GM19099 (cell line): Measurements from ENCODE around the gene ARMC12.

ENCODE experiments used
- POLR2A ChIP-seq: IDR thresholded peaks from 3 replicates; pipeline ENCODE4 v1.6.1; 2011; ENCODE audit warnings: low read depth; ENCODE audit not compliant: insufficient read length; ENCODE audit errors: extremely low read depth

The ARMC12 gene, protein sequence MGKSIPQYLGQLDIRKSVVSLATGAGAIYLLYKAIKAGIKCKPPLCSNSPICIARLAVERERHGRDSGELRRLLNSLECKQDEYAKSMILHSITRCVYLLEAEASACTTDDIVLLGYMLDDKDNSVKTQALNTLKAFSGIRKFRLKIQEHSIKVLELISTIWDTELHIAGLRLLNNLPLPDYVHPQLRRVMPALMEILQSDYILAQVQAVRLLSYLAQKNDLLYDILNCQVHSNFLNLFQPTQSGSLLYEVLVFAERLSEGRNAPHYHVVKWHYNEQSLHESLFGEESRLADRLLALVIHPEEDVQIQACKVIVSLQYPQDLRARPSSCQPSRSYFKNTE

DNA sequence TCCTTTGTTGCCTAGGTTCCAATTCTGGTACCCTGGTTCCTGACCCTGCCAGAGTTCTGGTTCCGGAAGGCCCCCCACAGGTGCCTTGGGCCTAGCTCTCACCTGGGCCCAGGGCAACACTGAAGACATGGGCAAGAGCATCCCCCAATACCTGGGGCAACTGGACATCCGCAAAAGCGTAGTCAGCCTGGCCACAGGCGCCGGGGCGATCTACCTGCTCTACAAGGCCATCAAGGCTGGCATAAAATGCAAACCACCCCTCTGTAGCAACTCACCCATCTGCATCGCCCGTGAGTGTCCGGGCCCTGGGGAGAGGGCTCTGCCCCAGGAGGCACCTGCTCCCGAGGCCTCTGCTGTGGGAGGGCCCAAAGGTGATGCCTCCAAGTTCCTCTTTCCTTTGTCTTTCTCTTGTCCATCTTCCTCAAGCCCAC, at the start of gene ARMC12:
TSS of gene ARMC12 (plus strand) at position 51 of the 431 bp plus-strand sequence. CDS start at position 128, 77 bp downstream.
- no peak for TF ChIP-seq POLR2A

DNA sequence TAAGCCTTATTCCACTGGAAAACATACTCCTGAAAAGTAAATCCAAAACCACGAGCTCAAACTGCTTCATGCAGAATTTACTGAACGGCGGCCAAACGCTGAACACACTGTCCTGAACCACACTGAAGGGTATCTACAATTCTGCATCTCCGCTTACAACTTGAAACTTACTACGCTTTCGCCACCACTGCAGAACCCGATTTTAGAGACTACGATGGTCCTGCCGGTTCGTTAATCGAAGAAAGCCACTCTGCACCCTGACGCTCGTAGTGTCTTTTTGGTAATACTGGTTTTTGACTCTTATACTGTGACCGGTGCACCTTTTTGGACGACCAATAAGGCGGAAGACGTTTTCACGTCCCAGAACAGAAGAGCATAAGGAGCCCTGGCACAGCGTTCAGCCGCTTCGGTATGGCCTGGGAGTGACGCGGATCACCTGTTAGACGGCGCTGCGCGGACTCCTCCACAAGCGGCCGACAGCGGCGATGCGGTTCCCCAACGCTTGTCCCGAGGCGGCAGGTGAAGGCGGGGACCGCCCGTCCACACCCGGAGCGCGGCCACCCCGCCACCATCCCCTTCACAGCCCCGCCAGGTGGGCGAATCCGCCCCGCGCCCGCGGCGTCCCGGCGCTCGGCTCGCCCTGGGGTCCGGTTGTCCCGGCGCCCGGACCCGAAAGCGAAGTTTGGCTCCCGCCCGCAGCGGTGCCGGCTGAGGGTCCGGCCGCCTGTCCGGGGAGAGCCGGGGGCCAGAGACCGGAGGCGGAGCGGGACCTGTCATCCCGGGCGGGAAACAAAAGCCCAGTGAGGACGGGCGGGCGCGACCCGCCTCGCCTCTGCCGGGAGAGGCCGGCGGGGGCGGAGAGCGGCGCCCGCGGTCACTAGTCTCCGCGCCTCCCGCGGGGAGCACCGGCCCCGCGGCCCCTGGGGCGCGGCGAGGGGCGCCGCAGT, 48.9 kb upstream of the ARMC12 start:
- TF ChIP-seq POLR2A, result peak; percentile 24

DNA sequence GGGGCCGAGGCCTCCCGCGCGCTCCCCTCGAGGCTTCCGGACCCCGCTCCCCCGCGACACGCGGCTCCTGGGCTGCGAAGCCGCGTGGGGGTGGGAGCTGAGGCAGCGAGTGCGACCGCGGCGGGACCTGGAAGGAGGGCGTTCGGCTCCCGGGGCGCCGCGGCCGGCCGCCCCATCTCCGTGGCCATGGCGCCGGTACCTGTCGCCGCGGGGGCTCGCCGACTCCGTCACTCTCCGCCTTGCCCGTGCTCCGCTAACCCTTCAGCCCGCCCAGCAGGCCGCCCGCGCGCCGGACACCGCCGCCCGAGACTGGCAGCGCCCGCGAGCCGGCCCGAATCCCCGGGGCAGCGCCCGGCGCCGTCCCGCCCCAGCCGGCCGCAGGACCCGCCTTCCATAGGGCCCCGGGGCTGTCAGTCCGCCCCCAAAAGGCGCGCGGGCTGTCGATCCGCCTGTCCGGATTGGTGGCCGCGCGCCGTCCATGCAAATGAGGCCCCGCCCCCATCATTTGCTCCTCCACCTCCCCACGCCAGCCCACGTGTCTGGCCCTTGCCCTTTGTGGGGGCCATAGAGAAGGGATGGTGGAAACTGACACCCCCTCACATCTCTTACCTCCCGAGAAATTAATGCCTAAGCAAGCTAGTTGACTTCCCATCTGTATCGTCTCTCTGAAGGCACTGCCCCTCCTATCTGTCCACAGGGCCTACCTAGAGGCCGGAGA, 48.1 kb upstream of the ARMC12 start, which contains the start of gene FKBP5:
TSS of gene FKBP5 (minus strand) at position 311 of the 718 bp plus-strand sequence. CDS start 46,091 bp downstream, outside the sequence.
- peak; percentile 90 for TF ChIP-seq POLR2A

DNA sequence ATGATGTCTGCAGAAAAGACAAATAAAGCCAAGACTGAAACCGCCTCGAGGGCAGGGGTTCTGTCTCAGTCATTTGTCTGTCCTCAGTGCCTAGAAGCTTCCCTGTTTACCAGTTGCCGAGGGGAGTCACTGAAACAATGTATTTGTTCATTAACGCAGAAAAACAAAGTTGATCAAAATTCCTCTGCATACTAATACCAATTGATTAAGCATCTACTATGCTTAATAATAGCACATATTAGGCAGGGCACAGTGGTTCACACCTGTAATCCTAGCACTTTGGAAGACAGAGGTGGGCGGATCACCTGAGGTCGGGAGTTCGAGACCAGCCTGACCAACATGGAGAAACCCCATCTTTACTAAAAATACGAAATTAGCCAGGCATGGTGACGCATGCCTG, 46.3 kb upstream of the ARMC12 start:
- no peak for TF ChIP-seq POLR2A

DNA sequence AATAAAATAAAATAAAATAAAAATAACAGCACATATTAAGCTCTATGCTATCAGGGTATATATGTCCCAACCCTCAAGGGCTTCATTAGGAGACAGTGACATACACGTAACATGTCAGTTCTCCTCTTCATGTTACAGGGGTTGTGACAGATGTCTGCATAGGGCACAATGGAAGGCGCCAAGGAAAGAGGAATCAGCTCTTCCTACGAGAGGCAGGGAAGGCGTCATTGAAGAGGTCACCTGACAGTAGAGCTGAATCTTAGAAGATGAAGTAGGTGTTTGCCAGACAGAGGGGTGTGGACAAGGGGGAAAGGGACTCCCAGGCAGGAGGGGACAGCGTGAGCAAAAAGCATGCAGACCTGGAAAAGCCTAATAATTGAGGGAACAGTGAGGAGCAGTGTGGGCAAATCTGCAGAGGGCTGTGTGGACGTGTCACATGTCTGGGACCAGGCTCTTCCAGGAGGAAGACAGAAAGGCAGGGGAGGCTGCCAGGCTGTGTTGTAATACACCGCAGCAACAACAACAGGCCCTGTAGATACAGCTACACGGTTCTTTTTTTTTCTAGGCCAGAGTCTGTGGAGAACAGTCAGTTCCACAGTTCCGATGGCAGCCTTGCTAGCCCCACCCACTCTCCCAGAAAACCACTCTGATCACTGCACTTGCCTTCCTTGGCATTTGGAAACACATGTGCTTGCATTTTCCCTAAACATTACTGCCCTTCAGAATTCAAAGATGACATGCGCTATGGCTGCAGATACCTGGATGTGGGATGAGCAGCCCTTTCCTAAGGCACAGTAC, 45.6 kb upstream of the ARMC12 start:
- TF ChIP-seq POLR2A, result no peak

DNA sequence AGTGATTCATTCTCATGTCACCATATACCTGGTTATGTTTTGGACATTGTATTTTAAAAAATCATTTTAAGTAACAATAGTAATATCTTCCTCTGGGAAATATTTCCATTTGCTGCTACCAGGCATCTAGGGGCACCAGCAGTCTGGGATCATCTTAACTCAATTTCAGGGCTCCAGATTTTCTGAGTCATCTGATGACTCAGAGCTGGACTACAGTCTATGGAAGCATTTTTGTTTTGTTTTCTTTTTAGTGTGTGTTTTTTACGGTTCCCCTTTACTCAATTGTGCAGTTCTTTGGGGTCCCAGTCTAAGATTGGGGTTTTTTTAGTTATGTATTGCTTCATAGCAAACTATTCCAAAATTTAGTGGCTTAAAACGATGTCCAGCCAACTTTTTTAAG, 42.4 kb upstream of the ARMC12 start:
- TF ChIP-seq POLR2A, result no peak

DNA sequence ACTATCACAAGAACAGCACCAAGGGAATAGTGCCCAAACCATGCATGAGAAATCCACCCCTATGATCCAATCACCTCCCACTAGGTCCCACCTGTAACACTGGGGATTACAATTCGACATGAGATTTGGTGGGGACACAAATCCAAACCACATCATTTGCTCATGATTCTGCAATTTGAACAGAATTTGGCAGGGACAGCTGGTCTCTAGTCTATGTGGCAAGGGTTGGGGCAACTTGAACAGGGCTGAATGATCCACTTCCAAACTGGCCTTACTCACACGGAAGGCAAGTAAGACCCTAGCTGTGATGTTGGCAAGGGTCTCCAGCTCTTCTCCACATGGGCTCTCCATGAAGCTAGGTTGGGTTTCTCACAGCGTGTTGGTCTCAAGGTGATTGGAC, 38.0 kb upstream of the ARMC12 start:
- no peak for TF ChIP-seq POLR2A

DNA sequence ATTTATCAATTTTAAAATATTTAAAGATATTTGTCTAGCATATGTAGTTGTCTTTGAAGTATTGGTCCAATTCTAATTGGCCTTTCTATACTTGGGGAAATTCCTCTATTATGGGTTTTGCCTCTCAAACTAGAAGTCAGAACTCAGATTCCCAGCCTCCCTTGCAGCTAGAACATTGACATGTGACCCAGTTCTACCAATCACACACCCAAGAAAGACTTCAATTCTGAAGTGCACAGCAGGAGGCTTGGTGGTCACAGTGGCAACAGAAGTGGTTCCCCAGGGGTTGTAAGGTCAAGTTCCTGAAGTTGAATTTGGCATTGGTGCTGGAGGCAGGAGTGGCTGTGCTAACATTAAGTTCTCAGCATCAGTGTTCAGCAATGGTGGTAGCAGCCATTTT, 33.3 kb upstream of the ARMC12 start:
- TF ChIP-seq POLR2A, result no peak

DNA sequence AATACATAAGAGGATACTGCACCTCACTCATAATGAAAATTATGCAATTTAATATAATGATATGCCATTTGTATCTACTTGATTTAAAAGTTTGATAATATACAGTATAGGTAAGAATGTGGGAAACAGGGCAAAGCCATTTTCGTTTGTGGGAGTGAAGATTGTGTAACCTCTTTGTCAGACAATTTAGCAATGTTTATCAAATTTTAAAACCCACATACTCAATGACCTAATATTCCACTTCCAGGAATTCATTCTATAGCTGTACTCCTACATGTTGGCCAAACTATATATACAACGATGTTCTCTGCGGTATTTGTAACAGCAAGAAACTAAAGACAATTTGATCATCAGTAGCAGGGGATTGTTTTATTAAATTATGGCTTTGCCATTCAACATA, 30.4 kb upstream of the ARMC12 start:
- TF ChIP-seq POLR2A, result no peak

DNA sequence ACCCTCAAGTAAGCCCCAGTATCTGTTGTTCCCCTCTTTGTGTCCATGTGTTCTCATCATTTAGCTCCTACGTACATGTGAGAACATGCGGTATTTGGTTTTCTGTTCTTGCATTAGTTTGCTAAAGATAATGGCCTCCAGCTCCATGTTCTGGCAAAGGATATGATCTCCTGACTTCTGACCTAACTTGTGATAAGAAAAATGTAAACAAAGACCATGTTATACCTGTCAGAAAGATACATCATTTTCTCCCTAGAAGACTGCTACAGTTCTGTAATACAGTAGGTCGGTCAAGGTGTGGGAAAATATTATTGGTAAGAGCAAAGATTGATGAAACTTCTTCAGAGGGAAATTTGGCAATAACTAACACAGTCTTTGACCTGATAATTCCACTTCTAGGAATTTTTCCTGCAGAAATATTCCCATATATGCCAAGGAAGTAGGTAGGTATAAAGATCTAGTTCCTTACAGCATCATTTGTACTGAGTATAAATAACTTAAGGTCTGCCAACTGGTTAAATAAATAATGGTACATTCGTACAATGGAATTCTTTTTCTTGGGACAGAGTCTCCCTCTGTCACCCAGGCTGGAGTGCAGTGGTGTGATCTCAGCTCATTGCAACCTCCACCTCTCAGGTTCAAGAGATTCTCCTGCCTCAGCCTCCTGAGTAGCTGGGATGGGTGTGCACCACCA, 29.0 kb upstream of the ARMC12 start:
- TF ChIP-seq POLR2A, result no peak

DNA sequence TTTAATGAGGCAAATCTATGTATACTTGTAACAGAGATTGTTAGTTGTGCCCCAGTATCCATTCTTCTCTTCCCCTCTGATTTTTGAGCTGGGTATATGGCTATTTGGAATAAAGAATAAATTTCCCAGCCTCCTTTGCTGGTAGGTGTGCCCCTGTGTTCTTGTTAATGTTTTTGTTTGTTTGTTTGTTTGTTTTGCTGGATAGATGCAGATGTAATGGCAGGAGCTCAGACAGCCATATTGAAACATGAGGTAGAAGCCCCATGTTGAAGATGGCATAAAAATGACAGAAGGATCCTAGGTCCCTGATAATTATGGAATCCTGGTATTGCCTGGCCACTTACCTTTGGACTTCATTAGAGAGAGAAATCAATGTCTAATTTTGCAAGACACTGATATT, 28.2 kb upstream of the ARMC12 start:
- TF ChIP-seq POLR2A, result no peak

DNA sequence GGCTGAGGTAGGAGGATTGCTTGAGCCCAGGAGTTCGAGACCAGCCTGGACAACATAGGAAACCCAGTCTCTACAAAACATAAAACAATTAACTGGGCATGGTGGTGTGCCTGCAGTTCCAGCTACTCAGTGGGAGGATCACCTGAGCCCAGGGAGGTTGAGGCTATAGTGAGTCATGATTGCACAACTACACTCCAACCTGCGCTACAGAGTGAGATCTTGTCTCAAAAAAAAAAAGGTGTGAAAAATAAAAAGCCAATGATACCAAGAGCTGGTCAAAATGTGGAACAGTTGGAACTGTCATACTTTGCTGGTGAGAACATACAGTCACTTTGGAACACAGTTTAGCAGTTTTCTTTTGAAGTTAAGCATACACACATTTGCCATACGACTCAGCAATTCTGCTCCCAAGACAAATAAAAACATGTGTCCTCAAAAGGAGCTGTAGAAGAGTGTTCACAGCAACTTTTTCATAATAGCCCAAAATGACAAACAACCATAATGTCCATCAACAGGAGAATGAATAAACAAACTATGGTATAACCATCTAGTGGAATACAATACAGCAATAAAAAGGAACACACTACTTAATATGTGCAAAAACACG, 26.5 kb upstream of the ARMC12 start:
- TF ChIP-seq POLR2A, result no peak

DNA sequence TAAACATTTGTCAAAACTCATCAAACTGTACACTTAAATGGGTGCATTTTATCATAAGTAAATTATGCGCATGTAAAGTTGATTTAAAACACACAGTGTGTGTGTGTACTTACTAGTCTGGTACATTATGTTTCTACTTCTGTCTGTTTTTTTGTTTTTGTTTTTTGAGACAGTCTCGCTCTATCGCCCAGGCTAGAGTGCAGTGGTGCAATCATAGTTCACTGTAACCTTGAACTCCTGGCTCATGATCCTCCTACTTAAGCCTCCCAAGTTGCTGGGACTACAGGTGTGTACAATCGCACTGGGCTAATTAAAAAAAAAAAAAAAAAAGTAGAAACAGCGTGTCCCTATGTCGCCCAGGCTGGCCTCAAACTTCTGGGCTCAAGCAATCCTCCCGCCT, 25.1 kb upstream of the ARMC12 start:
- TF ChIP-seq POLR2A, result no peak
